CD4-positive, alpha-beta T cell (primary cell): Measurements from ENCODE around the gene MALSU1. TPM values are rescaled to one million over a fixed set of nuclear protein-coding genes. Genes with fewer than 3 reads are reported as not detected.

ENCODE experiments used
- ATAC-seq: fragments of 200-7000 bp; cut with Tn5 transposase; one replicate; pipeline ENCODE4 v1.10.0; 2022; ENCODE audit warnings: mild to moderate bottlenecking; ENCODE audit not compliant: poor library complexity
- CTCF ChIA-PET: fragments of 350-600 bp; sonication (Branson Sonifier 250); formaldehyde crosslinking; loops from one replicate; lab custom pipeline; 2021; ENCODE audit warnings: antibody characterized with exemption, inconsistent platforms; lab: Charles Lee
- POLR2A ChIA-PET: fragments of 350-600 bp; sonication (Branson Sonifier 250); formaldehyde crosslinking; loops from one replicate; lab custom pipeline; 2021; ENCODE audit warnings: antibody characterized with exemption, inconsistent platforms; lab: Charles Lee
- DNase-seq, 14 experiments: peaks; one replicate each; pipeline ENCODE4 v3.0.0-alpha.2; 2013 to 2020; ENCODE audit warnings: mixed read lengths in 2 of 14
- H3K27ac ChIP-seq, 2 donors: one replicate each; pipeline versions ENCODE4 v1.5.1 to v1.7.0; 2013; ENCODE audit warnings: low read length in 2 of 2, low read depth in 1 of 2, mild to moderate bottlenecking in 1 of 2
- H3K27me3 ChIP-seq, 2 experiments: 1 replicate in 1 of 2; 2 replicates in 1 of 2; pipeline versions ENCODE4 v1.6.1 to v1.7.0; 2013; ENCODE audit warnings: low read length in 2 of 2, control low read depth in 1 of 2, mild to moderate bottlenecking in 1 of 2, moderate library complexity in 1 of 2; ENCODE audit not compliant: insufficient read depth in 2 of 2, control insufficient read depth in 1 of 2
- H3K36me3 ChIP-seq: one replicate; pipeline ENCODE4 v1.6.1; 2013; ENCODE audit warnings: low read length, control low read depth; ENCODE audit not compliant: insufficient read depth
- H3K4me1 ChIP-seq: one replicate; pipeline ENCODE4 v1.6.1; 2013; ENCODE audit warnings: low read length, control low read depth; ENCODE audit not compliant: insufficient read depth
- H3K4me3 ChIP-seq: one replicate; pipeline ENCODE4 v1.5.1; 2013; ENCODE audit warnings: mild to moderate bottlenecking, low read length, moderate library complexity
- H3K9me3 ChIP-seq, 2 experiments: 1 replicate in 1 of 2; 2 replicates in 1 of 2; pipeline versions ENCODE4 v1.6.1 to v1.7.0; 2013; ENCODE audit warnings: low read length in 2 of 2, mild to moderate bottlenecking in 2 of 2, control low read depth in 1 of 2, moderate library complexity in 1 of 2; ENCODE audit not compliant: control insufficient read depth in 1 of 2, insufficient read depth in 1 of 2
- H3K27ac Mint-ChIP-seq: one replicate; pipeline ENCODE4 v1.8.0; 2020; ENCODE audit warnings: mixed read lengths
- H3K27me3 Mint-ChIP-seq: one replicate; pipeline ENCODE4 v1.8.0; 2021; ENCODE audit warnings: mixed read lengths
- H3K36me3 Mint-ChIP-seq: one replicate; pipeline ENCODE4 v1.8.0; 2021; ENCODE audit warnings: low read depth, mixed read lengths
- H3K4me1 Mint-ChIP-seq: one replicate; pipeline ENCODE4 v1.8.0; 2021; ENCODE audit warnings: low read depth, mixed read lengths
- H3K4me3 Mint-ChIP-seq: one replicate; pipeline ENCODE4 v1.8.0; 2020; ENCODE audit warnings: mild to moderate bottlenecking, mixed read lengths
- H3K9me3 Mint-ChIP-seq: one replicate; pipeline ENCODE4 v1.8.0; 2020; ENCODE audit warnings: mixed read lengths
- intact Hi-C, 2 experiments: fragments of 100-400 bp; cut with DNase I in 1 of 2; cut with micrococcal nuclease in 1 of 2; formaldehyde crosslinking; loops; one replicate each; pipeline versions ENCODE4 v1.15.1 to v1.9.0; 2023 to 2025; cut with DNase I, micrococcal nuclease
- polyA plus RNA-seq, 2 donors: library from polyadenylated mRNA; unstranded; fragments of 120-200 nt; gene quantifications; one replicate each; pipeline ENCODE4 v1.2.1, GENCODE V29; 2013
- total RNA-seq, 174 experiments: library from RNA in 2 of 174; stranded (reverse) in 2 of 174; gene quantifications; one replicate each; pipeline ENCODE4 v1.2.3 and lab custom pipeline; 2021 to 2026
- TF ChIP-seq, protein P1 (sequence below): fragments of 200-600 bp; IDR thresholded peaks from one replicate; pipeline ENCODE4 v1.8.0; 2022; ENCODE audit warnings: antibody characterized with exemption, mild to moderate bottlenecking

Gene MALSU1
- total RNA-seq (10 to 100 TPM; 50.5 to 50.9 TPM), total RNA-seq (lab: John Stamatoyannopoulos, UW) (13.4 to 49.2 (median 23.2) reads per million in 172 experiments)
- polyA plus RNA-seq (2013, experiment 1 of 2): 33.4 TPM
- 31.5 TPM for polyA plus RNA-seq (2013, experiment 2 of 2)

DNA sequence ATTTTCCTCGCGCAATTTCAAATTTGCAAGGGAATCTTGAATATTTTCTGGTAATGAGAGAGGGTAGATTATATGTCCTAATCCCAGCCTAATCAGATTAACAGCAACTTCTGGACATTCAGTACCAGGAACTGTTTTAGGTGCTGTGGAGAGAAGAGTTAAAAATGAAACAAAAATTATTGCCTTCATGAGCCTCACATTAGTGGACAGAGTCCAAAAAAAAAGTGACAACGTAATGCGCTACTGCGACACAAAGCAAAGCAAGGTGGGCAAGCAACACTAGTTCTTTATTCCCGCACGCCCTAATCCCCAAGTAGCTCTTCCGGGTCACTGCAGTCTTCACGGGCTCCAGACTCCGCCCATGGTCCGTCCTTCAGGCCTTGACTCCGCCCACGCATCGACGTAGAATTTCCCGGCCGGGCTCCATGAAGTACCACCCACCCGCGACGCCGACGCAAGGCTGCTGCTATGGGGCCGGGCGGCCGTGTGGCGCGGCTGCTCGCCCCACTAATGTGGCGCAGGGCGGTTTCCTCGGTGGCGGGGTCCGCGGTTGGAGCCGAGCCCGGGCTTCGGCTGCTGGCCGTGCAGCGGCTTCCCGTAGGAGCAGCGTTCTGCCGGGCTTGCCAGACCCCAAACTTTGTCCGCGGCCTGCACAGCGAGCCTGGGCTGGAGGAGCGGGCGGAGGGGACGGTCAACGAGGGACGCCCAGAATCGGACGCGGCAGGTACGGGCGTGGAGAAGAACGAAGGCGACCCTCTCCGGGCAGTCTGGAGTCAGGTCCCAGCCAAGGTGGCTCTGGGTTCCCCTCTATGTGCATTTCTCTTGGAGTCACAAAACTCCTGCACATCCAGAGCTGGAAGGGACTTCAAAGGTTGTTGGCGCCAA lies at the start of gene MALSU1:
TSS of gene MALSU1 (plus strand) at position 455 of the 885 bp plus-strand sequence. CDS start at position 469, 14 bp downstream.
- intact Hi-C loops: loop anchor here (5.0 to 10.0 kb wide), 8 partner anchors 173 to 1828 kb away; partner anchors contain the start of genes TRA2A (in 2 of the 2), CCDC126 (in 1 of the 2), CYCS (in 1 of the 2) and FAM221A (in 1 of the 2)
- ChIA-PET CTCF (interaction anchor here (0.6 to 2.6 kb wide), 4 partner anchors 9 to 442 kb away, joined by 3 to 12 read pairs (median 4); no protein-coding TSS in a partner anchor), POLR2A (interaction anchor here (0.6 to 2.3 kb wide), 16 partner anchors 14 to 298 kb away, joined by 3 to 13 read pairs (median 4); partner anchors contain the start of genes CCDC126 and NUP42)
- H3K36me3 Mint-ChIP-seq: peaks cover 42% of the 10 kb centered on the region
- Histone ChIP-seq H3K4me3 (peak within 1 kb of the TSS; percentile 93), H3K27me3 (no peaks in the 10 kb centered on the region), H3K4me1 (peaks cover 35% of the 10 kb centered on the region), H3K36me3 (peaks cover 15% of the 10 kb centered on the region), H3K27ac (peak within 1 kb of the TSS; percentile 74 to 78), H3K9me3 (no peaks in the 10 kb centered on the region)
- H3K27ac Mint-ChIP-seq: peak within 1 kb of the TSS; percentile 95
- DNase-seq: peak; percentile 89 to 99 (median 96)
- H3K9me3 Mint-ChIP-seq: no peaks in the 10 kb centered on the region
- H3K27me3 Mint-ChIP-seq: no peaks in the 10 kb centered on the region
- H3K4me3 Mint-ChIP-seq: peak within 1 kb of the TSS; percentile 90
- H3K4me1 Mint-ChIP-seq: peaks cover 55% of the 10 kb centered on the region
- TF ChIP-seq, protein P1, sequence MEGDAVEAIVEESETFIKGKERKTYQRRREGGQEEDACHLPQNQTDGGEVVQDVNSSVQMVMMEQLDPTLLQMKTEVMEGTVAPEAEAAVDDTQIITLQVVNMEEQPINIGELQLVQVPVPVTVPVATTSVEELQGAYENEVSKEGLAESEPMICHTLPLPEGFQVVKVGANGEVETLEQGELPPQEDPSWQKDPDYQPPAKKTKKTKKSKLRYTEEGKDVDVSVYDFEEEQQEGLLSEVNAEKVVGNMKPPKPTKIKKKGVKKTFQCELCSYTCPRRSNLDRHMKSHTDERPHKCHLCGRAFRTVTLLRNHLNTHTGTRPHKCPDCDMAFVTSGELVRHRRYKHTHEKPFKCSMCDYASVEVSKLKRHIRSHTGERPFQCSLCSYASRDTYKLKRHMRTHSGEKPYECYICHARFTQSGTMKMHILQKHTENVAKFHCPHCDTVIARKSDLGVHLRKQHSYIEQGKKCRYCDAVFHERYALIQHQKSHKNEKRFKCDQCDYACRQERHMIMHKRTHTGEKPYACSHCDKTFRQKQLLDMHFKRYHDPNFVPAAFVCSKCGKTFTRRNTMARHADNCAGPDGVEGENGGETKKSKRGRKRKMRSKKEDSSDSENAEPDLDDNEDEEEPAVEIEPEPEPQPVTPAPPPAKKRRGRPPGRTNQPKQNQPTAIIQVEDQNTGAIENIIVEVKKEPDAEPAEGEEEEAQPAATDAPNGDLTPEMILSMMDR: no peak
- peak; percentile 99 for ATAC-seq

DNA sequence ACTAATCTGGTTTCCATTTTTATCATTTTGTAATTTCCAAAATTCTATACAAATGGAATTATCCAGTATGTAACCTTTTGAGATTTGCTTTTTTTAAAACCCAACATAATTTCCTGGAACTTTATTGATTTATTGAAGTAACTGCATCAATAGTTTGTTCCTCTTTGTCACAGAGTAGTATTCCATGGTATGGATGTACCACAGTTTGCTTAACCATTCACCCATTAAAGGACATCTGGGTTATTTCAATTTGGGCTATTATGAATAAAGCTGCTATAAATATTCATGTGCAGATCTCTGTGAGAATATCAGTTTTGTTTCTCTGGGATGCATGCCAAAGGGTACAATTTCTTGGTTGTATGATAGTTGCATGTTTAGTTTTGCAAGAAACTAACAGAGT lies 49.7 kb upstream of the MALSU1 start:
- Mint-ChIP-seq H3K27me3 (peaks cover 81% of the 10 kb centered on the region), H3K36me3 (no peaks in the 10 kb centered on the region), H3K9me3 (peaks cover 8% of the 10 kb centered on the region), H3K4me3 (no peak overlapping the region), H3K4me1 (no peaks in the 10 kb centered on the region), H3K27ac (no peak overlapping the region)
- ATAC-seq: no peak
- H3K36me3 ChIP-seq: no peaks in the 10 kb centered on the region
- ChIA-PET CTCF (no interaction called here), POLR2A (no interaction called here)
- H3K27me3 ChIP-seq: peaks cover 40 to 48% of the 10 kb centered on the region in 2 experiments
- TF ChIP-seq, protein P1: no peak
- no peak overlapping the region for H3K4me3 ChIP-seq
- peaks cover 0 to 12% of the 10 kb centered on the region in 2 experiments for H3K9me3 ChIP-seq
- no peak overlapping the region for H3K27ac ChIP-seq
- DNase-seq: no peak
- peaks cover 9% of the 10 kb centered on the region for H3K4me1 ChIP-seq
- intact Hi-C loops: no loop called here

DNA sequence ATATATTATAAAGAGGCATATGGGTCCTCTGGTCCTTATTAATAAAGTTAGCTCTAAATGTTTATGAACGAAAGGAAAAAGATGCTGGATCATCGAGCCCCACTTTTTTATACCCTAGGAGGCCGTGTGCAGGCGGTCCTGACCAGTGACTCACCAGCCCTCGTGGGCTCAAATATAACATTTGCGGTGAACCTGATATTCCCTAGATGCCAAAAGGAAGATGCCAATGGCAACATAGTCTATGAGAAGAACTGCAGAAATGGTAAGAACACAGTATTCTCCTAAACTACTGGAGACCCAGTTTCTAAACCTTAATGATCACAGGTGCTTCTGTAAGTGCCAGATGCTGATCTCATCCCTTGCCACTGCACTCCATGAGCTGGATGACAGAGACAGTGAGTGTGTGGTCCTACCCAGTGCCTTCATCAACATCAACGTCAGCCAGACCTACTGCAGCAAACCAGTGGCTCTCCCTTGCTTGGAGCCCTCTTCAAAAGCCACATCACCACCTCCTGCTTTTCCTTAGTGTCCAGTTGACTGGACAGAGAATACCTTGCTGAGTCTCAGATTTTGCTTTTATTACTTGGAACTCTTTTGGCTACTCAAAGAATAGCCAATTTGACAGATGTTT lies 45.0 kb upstream of the MALSU1 start:
- ChIA-PET CTCF (no interaction called here), POLR2A (no interaction called here)
- Mint-ChIP-seq H3K9me3 (peaks cover 8% of the 10 kb centered on the region), H3K27ac (no peak overlapping the region), H3K4me1 (no peaks in the 10 kb centered on the region), H3K36me3 (no peaks in the 10 kb centered on the region), H3K4me3 (no peak overlapping the region), H3K27me3 (peaks cover 76% of the 10 kb centered on the region)
- H3K9me3 ChIP-seq: peaks cover 0 to 3% of the 10 kb centered on the region in 2 experiments
- ATAC-seq: no peak
- H3K4me3 ChIP-seq: no peak overlapping the region
- TF ChIP-seq, protein P1: no peak
- no peaks in the 10 kb centered on the region for H3K36me3 ChIP-seq
- H3K27me3 ChIP-seq: peaks cover 11 to 15% of the 10 kb centered on the region in 2 experiments
- intact Hi-C loops: no loop called here
- H3K4me1 ChIP-seq: no peaks in the 10 kb centered on the region
- DNase-seq: no peak
- no peak overlapping the region for H3K27ac ChIP-seq
